GM19463 (cell line): ENCODE measurements around the gene ERC1.

ENCODE experiments used
- ATAC-seq: cut with Tn5 transposase; IDR thresholded peaks from one replicate; pipeline ENCODE4 v1.9.1; 2021; ENCODE audit warnings: mild to moderate bottlenecking, moderate library complexity; ENCODE audit not compliant: unreplicated experiment

ERC1 gene

GRCh38 chr12:1467710-1468109, 476.7 kb downstream of the ERC1 start:
- no peak for ATAC-seq

GRCh38 chr12:1469070-1469469, 478.0 kb downstream of the ERC1 start:
- ATAC-seq: no peak

- no peak for ATAC-seq
Observed at GRCh38 chr12:1470051-1470450, 479.0 kb downstream of the ERC1 start.

- no peak for ATAC-seq
Observed at GRCh38 chr12:1471224-1471623, 480.2 kb downstream of the ERC1 start.

DNA sequence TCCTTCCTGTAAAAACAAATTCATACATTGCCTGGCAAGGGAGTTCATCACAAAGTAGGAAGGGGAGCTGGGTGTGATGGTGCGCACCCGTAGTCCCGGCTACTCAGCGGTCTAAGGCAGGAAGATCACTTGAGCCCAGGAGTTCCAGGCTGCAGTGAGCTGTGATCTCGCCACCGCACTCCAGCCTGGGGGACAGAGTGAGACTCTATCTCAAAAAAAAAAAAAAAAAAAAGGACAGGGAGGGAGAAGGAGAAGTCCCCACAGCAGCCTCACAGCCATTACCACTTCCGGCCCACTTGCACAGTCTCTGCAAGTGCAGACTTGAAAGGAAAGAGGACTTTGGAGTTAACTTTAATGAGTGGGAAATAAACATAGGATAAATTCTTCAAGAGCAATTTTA, 482.4 kb downstream of the ERC1 start:
- no peak for ATAC-seq

DNA sequence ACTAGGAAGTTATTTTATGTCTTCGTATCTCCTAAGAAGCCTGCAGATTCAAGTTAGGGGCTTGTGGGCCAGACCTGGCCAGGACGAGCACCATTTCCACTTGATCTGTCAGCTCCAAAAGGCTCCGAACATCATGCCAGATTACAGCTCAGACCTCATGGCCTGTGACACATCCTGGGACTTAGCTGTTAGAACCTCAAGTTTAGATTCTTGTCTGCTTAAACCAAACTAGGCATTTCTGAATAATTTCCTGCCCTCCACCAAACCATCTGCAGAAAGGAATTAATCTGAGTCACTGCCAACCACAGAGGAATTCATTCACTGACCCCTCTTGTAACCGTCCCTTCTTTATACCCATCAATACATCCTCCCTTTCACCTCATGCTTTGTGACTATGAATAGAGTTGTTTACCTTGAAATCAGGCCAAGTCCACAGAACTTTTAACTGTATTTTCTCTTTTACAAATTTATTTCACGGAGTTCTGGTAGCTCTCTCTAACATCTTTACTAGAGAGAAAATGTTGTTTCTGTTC, 483.1 kb downstream of the ERC1 start:
- ATAC-seq: no peak

DNA sequence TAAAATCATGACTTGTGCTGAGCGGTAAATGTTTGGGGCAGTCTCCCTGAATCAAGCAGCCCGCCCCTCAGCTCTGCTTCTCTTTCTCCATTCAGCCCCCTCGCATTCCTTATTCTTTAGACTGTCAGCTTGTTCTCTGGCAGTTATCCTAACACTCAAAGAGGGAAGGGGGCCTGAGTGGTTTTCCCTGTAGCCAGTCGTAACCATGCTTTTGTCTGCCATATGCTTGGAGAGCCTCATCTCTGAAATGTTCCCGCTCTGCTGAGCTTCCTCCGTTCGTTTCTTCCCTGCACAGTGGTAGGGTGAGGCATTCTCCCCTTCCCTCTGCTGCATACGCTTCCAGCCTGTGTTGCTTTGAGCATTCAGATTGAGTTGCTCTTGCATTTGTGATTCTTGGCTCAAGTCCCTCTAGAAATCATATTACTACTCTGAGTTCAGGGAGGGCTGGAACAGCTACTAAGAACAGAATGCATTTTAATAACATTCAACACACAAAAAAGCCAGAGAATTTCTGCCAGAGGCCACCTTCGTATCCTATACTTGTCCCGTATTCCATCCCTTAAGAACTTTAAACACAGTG, 483.6 kb downstream of the ERC1 start:
- ATAC-seq: no peak

GRCh38 chr12:1479645-1480044, 488.6 kb downstream of the ERC1 start:
- no peak for ATAC-seq

DNA sequence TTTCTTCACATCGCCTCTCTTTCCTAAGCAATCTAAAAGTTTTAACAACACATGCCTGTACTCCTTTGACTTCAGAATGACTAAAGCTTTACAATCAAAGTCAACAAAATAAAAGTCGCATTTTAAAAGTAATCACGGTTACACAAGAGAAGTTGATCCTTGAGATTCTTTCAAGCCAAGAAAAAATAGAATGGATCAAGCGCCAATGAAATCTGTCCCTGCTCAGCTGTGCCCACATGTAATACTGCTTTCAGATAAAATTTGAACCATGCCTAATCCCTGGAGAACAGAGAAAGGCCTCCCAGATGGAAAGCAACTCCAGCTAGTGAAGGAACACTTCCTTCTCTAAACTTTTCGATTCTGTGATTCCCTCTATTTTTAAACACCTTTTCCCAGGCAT, 490.3 kb downstream of the ERC1 start:
- ATAC-seq: no peak

DNA sequence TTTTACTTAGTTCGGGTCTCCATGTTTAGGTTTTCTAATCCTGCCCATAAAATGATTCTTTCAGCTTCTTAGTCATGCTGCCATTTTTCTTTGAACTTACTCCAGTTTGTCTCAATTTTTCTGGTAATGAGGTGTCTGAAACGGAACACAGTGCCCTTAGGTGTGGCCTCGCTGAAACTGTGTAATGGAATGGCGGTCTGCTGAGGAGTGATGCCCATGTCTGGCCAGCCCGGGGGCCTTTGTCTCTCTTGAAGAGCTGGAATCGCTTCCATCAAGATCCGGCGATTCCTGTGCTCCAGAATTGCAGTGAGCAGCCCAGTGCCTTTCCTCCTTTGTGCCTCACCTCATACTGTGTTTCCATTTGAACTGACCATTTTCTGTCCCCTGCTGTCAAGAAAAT, 490.9 kb downstream of the ERC1 start:
- no peak for ATAC-seq

- ATAC-seq: no peak
Observed at GRCh38 chr12:1488908-1489381, 497.9 kb downstream of the ERC1 start.

- no peak for ATAC-seq
Observed at GRCh38 chr12:1491983-1492697, 501.1 kb downstream of the ERC1 start.

GRCh38 chr12:1493781-1494565, 502.9 kb downstream of the ERC1 start:
- ATAC-seq: no peak

- ATAC-seq: no peak
Observed at GRCh38 chr12:1494856-1495255, 503.8 kb downstream of the ERC1 start.

DNA sequence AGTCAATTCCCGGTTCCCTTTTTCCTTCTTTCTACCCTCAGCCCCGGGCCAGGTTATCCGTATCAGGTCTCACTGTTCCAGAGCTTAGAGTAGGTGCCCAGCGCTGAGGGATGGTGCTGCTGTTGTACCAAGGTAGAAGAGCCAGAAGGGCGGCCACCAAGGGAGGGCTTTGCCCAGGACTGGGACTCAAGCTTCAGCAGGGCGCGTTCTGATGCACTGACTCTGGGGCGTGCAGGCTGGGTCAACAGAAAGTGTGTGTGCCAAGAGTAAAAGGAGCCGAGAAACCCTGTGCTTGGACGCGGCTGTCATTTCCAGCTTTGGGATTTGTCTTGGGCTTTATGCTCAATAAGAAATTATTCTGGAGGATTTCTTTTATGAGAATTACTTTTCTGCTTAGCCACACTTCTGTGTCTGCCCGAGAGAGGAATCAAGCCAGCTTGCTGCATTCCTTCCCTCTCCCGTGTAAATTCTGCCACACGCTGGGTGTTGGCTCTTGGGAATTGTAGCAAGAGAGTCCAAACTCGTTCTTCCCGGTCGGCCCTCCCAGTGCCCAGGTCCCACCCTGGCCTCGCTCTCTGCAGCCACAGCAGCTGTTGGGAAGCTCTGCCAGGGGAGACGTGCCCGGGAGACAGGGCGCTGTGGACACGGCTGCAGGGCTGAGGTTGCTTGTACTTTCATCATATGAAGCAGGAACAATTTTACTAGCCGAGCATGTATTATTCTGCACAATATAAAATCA, 505.3 kb downstream of the ERC1 start:
- ATAC-seq: no peak

- ATAC-seq: no peak
Observed at GRCh38 chr12:1497161-1497560, 506.1 kb downstream of the ERC1 start.

GRCh38 chr12:1498199-1498740, 507.2 kb downstream of the ERC1 start:
- ATAC-seq: no peak

DNA sequence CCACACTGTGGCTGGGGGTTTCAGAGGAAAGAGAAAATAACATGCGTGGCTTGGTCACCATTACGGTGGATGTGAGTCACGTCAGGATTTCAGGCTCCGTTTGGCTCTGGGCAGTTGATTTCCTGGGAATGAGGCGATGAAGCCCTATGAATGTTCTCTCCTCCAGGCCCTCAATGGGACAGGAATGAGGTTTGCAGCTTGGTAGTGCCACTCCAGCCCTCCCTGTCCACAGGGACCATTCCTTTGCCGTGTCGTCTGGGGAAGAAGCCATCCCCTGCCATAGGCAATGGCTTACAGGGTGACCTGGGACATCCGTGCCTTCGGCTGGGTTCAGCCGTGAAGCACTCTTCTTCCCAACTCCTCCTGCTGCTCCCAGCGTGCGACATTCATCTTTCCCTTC, 508.3 kb downstream of the ERC1 start:
- no peak for ATAC-seq

DNA sequence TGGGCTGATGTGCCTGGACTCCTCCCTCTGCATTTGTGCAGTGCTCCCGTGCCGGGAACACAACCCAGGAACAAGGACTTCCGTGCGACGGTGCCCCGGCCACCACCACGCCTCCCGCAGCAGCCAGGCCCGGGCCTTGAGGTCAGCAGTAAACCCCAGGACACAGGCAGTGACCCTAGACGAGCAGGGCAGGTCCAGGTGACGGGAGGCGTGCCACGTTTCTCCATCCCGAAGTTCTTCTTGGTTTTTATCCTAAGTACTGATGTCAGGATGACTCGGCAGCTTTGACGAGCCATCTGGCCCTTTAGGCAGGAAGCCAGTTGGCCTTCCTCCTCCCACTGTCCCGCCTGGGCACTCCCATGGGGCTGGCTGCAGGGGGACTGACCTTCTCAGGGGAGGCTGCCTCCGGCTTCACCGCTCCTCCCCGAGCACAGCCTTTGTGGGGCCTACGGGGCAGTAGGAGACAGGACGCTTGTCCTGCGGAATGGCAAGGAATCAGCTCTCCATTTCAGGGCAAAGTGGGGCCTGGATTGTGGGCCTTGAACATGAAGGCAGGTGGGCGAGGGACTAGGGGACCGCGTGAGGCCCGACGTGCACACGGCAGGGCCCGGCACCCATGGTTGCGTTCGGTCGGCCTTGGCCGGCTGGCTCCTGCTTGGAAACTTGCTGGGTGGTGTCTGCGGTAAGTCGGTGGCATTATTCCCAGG, 509.2 kb downstream of the ERC1 start:
- ATAC-seq: no peak

DNA sequence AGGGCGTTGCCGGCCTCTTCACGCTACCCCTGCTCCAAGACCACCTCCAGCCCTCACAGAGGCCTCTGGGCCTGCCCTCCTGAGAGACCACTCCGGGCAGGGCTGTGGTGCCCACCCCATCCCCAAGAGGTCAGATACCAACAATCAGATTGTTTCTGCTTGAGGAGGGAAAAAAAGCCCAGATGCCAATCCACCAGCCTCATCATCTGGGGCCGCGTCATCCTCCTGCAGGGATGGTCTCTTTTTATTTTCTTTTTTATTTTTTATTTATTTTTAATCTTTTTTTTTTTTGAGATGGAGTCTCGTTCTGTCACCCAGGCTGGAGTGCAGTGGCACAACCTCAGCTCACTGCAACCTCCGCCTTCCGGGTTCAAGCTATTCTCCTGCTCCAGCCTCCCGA, 510.0 kb downstream of the ERC1 start:
- no peak for ATAC-seq
